ENCODE results near the gene GDF9.

GDF9 gene

GRCh38 chr5:132854301-132854700 lies 12.0 kb downstream of the GDF9 start:
- no peak for DNase-seq (ENCODE audit: low spot score)
- TF ChIP-seq CTCF (IDR thresholded peaks at IDR 0.05; ENCODE audit: borderline replicate concordance, control extremely low read depth, extremely low read depth, insufficient read depth, missing control alignments), result no peak
- in situ Hi-C loops (cut with MboI; ENCODE audit: low sequenced_read_pairs, unreplicated experiment), result no loop called here

GRCh38 chr5:132853790-132854189 lies 12.5 kb downstream of the GDF9 start:
- DNase-seq (ENCODE audit: low spot score), result no peak
- in situ Hi-C loops (cut with MboI; ENCODE audit: low sequenced_read_pairs, unreplicated experiment), result no loop called here

GRCh38 chr5:132853323-132853722 lies 12.9 kb downstream of the GDF9 start:
- in situ Hi-C loops (cut with MboI; ENCODE audit: low sequenced_read_pairs, unreplicated experiment), result no loop called here
- no peak for TF ChIP-seq CTCF (IDR thresholded peaks at IDR 0.05; ENCODE audit: borderline replicate concordance, control extremely low read depth, extremely low read depth, insufficient read depth, missing control alignments)
- no peak for DNase-seq (ENCODE audit: low spot score)

More at GRCh38 chr5:132853790-132854189, 12.5 kb downstream of the GDF9 start:
- TF ChIP-seq CTCF (IDR thresholded peaks at IDR 0.05; ENCODE audit: borderline replicate concordance, control extremely low read depth, extremely low read depth, insufficient read depth, missing control alignments), result no peak

- no peak for DNase-seq (ENCODE audit: low spot score)
- TF ChIP-seq CTCF (IDR thresholded peaks at IDR 0.05; ENCODE audit: borderline replicate concordance, control extremely low read depth, extremely low read depth, insufficient read depth, missing control alignments), result no peak
- in situ Hi-C loops (cut with MboI; ENCODE audit: low sequenced_read_pairs, unreplicated experiment), result no loop called here
These were observed 16.2 kb downstream of the GDF9 start for GRCh38 chr5:132850066-132850465.

- in situ Hi-C loops (cut with MboI; ENCODE audit: low sequenced_read_pairs, unreplicated experiment), result no loop called here
- no peak for DNase-seq (ENCODE audit: low spot score)
- TF ChIP-seq CTCF (IDR thresholded peaks at IDR 0.05; ENCODE audit: borderline replicate concordance, control extremely low read depth, extremely low read depth, insufficient read depth, missing control alignments), result no peak
These were observed 16.9 kb downstream of the GDF9 start for GRCh38 chr5:132849347-132849746.

- no peak for DNase-seq (ENCODE audit: low spot score)
- TF ChIP-seq CTCF (IDR thresholded peaks at IDR 0.05; ENCODE audit: borderline replicate concordance, control extremely low read depth, extremely low read depth, insufficient read depth, missing control alignments), result no peak
- in situ Hi-C loops (cut with MboI; ENCODE audit: low sequenced_read_pairs, unreplicated experiment), result no loop called here
These were observed 18.0 kb downstream of the GDF9 start for GRCh38 chr5:132848270-132848669.

GRCh38 chr5:132841305-132841704 lies 25.0 kb downstream of the GDF9 start:
- no peak for DNase-seq (ENCODE audit: low spot score)
- no peak for TF ChIP-seq CTCF (IDR thresholded peaks at IDR 0.05; ENCODE audit: borderline replicate concordance, control extremely low read depth, extremely low read depth, insufficient read depth, missing control alignments)
- in situ Hi-C loops (cut with MboI; ENCODE audit: low sequenced_read_pairs, unreplicated experiment), result no loop called here
